GM19452 (cell line): ENCODE results near the gene TFB1M.

Experiments used
- ATAC-seq: cut with Tn5 transposase; IDR thresholded peaks from one replicate; pipeline ENCODE4 v1.9.1; 2021; ENCODE audit not compliant: unreplicated experiment

The TFB1M gene

GRCh38 chr6:155213611-155214372, 100.5 kb downstream of the TFB1M start:
- no peak for ATAC-seq

GRCh38 chr6:155212616-155213380, 101.5 kb downstream of the TFB1M start:
- ATAC-seq, result no peak

GRCh38 chr6:155212106-155212505, 102.2 kb downstream of the TFB1M start:
- ATAC-seq, result no peak

- ATAC-seq, result no peak
Observed at GRCh38 chr6:155207223-155207622, 107.1 kb downstream of the TFB1M start.
